Measurements from ENCODE around the gene CHD9NB. TPM values are rescaled to one million over a fixed set of nuclear protein-coding genes. Genes with fewer than 3 reads are reported as not detected.
A peak's percentile ranks its signal among the peaks of the same experiment; 100 is the strongest.

Gene CHD9NB
- polyA plus RNA-seq, 3 donors = not detected

DNA sequence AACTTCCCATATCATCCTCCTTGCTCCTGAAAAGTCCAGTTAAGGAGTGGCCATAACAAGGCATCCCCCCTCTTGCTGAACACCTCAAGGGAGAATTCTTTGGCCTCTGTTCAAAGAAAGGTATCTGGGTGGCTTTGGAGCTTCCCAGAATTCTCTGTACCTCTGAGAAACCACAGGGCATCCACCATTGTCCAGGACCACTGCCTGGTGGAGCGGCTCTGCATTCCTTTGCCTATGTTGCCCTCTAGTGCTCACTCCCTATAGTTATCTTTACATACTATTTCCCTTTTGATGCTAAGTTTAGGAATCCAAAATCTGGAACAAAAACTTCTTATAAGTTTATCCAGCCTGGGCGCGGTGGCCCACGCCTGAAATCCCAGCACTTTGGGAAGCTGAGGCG lies 30.3 kb downstream of the CHD9NB start:
- TF ChIP-seq CTCF (IDR thresholded peaks at IDR 0.05) = peak; percentile 34
- H3K4me1 ChIP-seq (ENCODE audit: control insufficient read depth in 1 of 2, insufficient read depth in 2 of 2, low read length in 2 of 2) = no peaks in the 10 kb centered on the region
- no peak overlapping the region for H3K4me2 ChIP-seq (replicated peaks; ENCODE audit: extremely low read depth, low read length, poor library complexity, severe bottlenecking)
- no peaks in the 10 kb centered on the region for H3K9me3 Mint-ChIP-seq
- 13% methylated on average over 1 of the region's 5 CpGs for WGBS (ENCODE audit: insufficient coverage)
- no peak overlapping the region for H3K4me3 Mint-ChIP-seq
- peak in 2 of 3 donors; percentile 2 to 10 for DNase-seq
- H3K4me3 ChIP-seq (replicated peaks in 1 of 3; ENCODE audit: low read depth in 2 of 3, low read length in 3 of 3) = no peak overlapping the region
- no peak overlapping the region for H3K27ac Mint-ChIP-seq
- H3K79me2 ChIP-seq (ENCODE audit: insufficient read depth, low read length) = no peaks in the 10 kb centered on the region
- intact Hi-C loops (cut with micrococcal nuclease) = loop anchor here in 1 of 2 donors (10.0 kb wide), 1 partner anchor 838 kb away; no protein-coding TSS in a partner anchor
- H3K9ac ChIP-seq (ENCODE audit: insufficient read depth, low read length, poor library complexity, severe bottlenecking) = no peak overlapping the region
- no peaks in the 10 kb centered on the region for H3K36me3 ChIP-seq (replicated peaks in 1 of 2; ENCODE audit: control insufficient read depth in 1 of 2, insufficient read depth in 2 of 2, low read length in 2 of 2)
- no peaks in the 10 kb centered on the region for H4K20me1 ChIP-seq (ENCODE audit: insufficient read depth, low read length)
- H3K36me3 Mint-ChIP-seq = no peaks in the 10 kb centered on the region
- H3K27me3 Mint-ChIP-seq (ENCODE audit: low read depth in 3 of 3) = peaks cover 5 to 8% (median 8%) of the 10 kb centered on the region in 3 donors
- peaks cover 3% of the 10 kb centered on the region for H3K4me1 Mint-ChIP-seq
- no peaks in the 10 kb centered on the region for H3K27me3 ChIP-seq (ENCODE audit: control insufficient read depth in 2 of 2, insufficient read depth in 2 of 2, low read length in 2 of 2)
- H2AFZ ChIP-seq (ENCODE audit: insufficient read depth, low read depth, low read length, poor library complexity, severe bottlenecking) = peak overlapping the region; percentile 13
- H3K9me3 ChIP-seq (replicated peaks in 1 of 2; ENCODE audit: control insufficient read depth in 1 of 2, insufficient read depth in 1 of 2, low read length in 2 of 2) = no peaks in the 10 kb centered on the region
- H3K27ac ChIP-seq (ENCODE audit: low read depth in 1 of 2, low read length in 2 of 2) = no peak overlapping the region

DNA sequence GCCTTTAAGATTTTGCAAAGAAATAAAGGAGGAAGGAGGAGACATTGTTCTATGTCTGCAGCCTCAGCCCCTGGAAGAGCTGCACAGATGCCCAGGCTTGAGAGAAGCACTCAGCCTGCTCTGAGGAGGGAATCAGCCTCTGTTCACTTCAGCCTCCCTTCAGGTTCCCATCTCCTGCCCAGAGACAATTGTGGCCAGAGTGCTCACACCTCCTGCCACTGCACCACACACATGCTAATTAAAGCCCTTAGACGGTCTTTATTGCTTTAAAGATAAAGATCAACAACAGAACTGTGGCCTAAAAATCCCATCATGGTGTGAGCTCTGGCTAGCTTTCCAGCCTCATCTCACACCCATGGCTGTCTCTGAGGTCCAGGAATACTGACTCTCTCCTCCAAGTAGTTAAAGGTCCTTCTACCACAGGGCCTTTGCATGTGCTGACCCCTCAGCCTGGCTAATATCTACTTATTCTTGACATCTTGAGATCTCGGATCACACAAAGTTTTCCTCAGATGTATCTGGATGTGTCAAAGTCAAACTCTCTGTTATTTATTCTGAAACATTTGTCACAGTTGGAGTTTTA lies 33.8 kb downstream of the CHD9NB start:
- intact Hi-C loops (cut with micrococcal nuclease) = no loop called here
- Histone ChIP-seq H3K9ac (ENCODE audit: insufficient read depth, low read length, poor library complexity, severe bottlenecking) (no peak overlapping the region), H3K9me3 (replicated peaks in 1 of 2; ENCODE audit: control insufficient read depth in 1 of 2, insufficient read depth in 1 of 2, low read length in 2 of 2) (no peaks in the 10 kb centered on the region), H2AFZ (ENCODE audit: insufficient read depth, low read depth, low read length, poor library complexity, severe bottlenecking) (no peak overlapping the region), H3K4me1 (ENCODE audit: control insufficient read depth in 1 of 2, insufficient read depth in 2 of 2, low read length in 2 of 2) (no peaks in the 10 kb centered on the region), H3K27ac (ENCODE audit: low read depth in 1 of 2, low read length in 2 of 2) (no peak overlapping the region), H3K27me3 (ENCODE audit: control insufficient read depth in 2 of 2, insufficient read depth in 2 of 2, low read length in 2 of 2) (peaks cover 2 to 3% of the 10 kb centered on the region in 2 donors), H3K36me3 (replicated peaks in 1 of 2; ENCODE audit: control insufficient read depth in 1 of 2, insufficient read depth in 2 of 2, low read length in 2 of 2) (no peaks in the 10 kb centered on the region), H4K20me1 (ENCODE audit: insufficient read depth, low read length) (no peaks in the 10 kb centered on the region), H3K4me3 (replicated peaks in 1 of 3; ENCODE audit: low read depth in 2 of 3, low read length in 3 of 3) (no peak overlapping the region), H3K79me2 (ENCODE audit: insufficient read depth, low read length) (no peaks in the 10 kb centered on the region), H3K4me2 (replicated peaks; ENCODE audit: extremely low read depth, low read length, poor library complexity, severe bottlenecking) (no peak overlapping the region)
- Mint-ChIP-seq H3K27ac (no peak overlapping the region), H3K4me3 (no peak overlapping the region), H3K36me3 (no peaks in the 10 kb centered on the region), H3K9me3 (no peaks in the 10 kb centered on the region), H3K27me3 (ENCODE audit: low read depth in 3 of 3) (peaks cover 10 to 13% (median 12%) of the 10 kb centered on the region in 3 donors), H3K4me1 (peaks cover under 1% of the 10 kb centered on the region)
- DNase-seq = no peak
- 89% methylated on average over 2 of the region's 2 CpGs for WGBS (ENCODE audit: insufficient coverage)
- TF ChIP-seq CTCF (IDR thresholded peaks at IDR 0.05) = no peak
